HCT116 (cell line): ENCODE data around the gene IQGAP2. TPM values are rescaled to one million over a fixed set of nuclear protein-coding genes. Genes with fewer than 3 reads are reported as not detected.

ENCODE experiments used
- ATAC-seq: fragments of 200-7000 bp; cut with Tn5 transposase; 2 replicates; pipeline ENCODE4 v1.9.1; 2020; ENCODE audit warnings: mild to moderate bottlenecking, moderate library complexity
- BruUV-seq: library from RNA; stranded (reverse); fragments of 400-500 nt; replicated peaks from 2 replicates; lab custom pipeline; 2021; lab: Mats Ljungman, UMichigan
- CTCF ChIA-PET: fragments of 300-600 bp; sonication (Branson Sonifier 250); formaldehyde crosslinking; loops from one replicate; lab custom pipeline; 2021; ENCODE audit warnings: antibody characterized with exemption; lab: Charles Lee
- POLR2A ChIA-PET: fragments of 300-600, 350-600 bp; sonication (Branson Sonifier 250); formaldehyde crosslinking; loops from one replicate; lab custom pipeline; 2021; ENCODE audit warnings: antibody characterized with exemption; lab: Charles Lee
- RAD21 ChIA-PET, 2 experiments: fragments of 300-600 bp; sonication (Branson Sonifier 250); formaldehyde crosslinking; loops; one replicate each; lab custom pipeline; 2023; ENCODE audit warnings: low total read pairs in 2 of 2; ENCODE audit not compliant: uncharacterized antibody in 2 of 2, unreplicated experiment in 2 of 2, low non-redundant PET in 1 of 2; lab: Charles Lee
- DNase-seq: peaks from one replicate; pipeline ENCODE4 v3.0.0-alpha.2; 2010; ENCODE audit warnings: low read depth, low spot score
- H2AFZ ChIP-seq: fragments of 200-600 bp; shearing (Covaris generic), sonication (generic); 2 replicates; pipeline ENCODE4 v1.6.1; 2017; ENCODE audit warnings: low read depth, mixed run types, mixed read lengths, antibody characterized with exemption, low read length; ENCODE audit not compliant: poor library complexity, severe bottlenecking
- H3K27ac ChIP-seq: 2 replicates; pipeline ENCODE4 v1.5.1; 2012; ENCODE audit warnings: low read depth, low read length
- H3K27me3 ChIP-seq: fragments of 200-600 bp; sonication (generic); 2 replicates; pipeline ENCODE4 v1.6.1; 2016; ENCODE audit warnings: mixed run types, low read length, mixed read lengths; ENCODE audit not compliant: insufficient read depth
- H3K36me3 ChIP-seq, 2 experiments: fragments of 200-500 bp in 1 of 2; fragments of 200-600 bp in 1 of 2; sonication (Bioruptor generic) in 1 of 2; sonication (generic) in 1 of 2; 2 replicates each; pipeline versions ENCODE4 v1.5.1 to v1.6.1; 2014 to 2016; ENCODE audit warnings: low read length in 2 of 2, inconsistent platforms in 1 of 2, mixed read lengths in 1 of 2, mixed run types in 1 of 2; ENCODE audit not compliant: insufficient read depth in 2 of 2, control insufficient read depth in 1 of 2
- H3K4me1 ChIP-seq, 2 experiments: fragments of 200-600 bp in 1 of 2; sonication (generic) in 1 of 2; 2 replicates each; pipeline versions ENCODE4 v1.5.1 to v1.6.1; 2012 to 2017; ENCODE audit warnings: low read length in 2 of 2, inconsistent platforms in 1 of 2, mild to moderate bottlenecking in 1 of 2, mixed read lengths in 1 of 2, mixed run types in 1 of 2, moderate library complexity in 1 of 2; ENCODE audit not compliant: insufficient read depth in 2 of 2, control insufficient read depth in 1 of 2
- H3K4me2 ChIP-seq: fragments of 200-600 bp; sonication (generic); 2 replicates; pipeline ENCODE4 v1.6.1; 2017; ENCODE audit warnings: mixed run types, low read length, mixed read lengths
- H3K4me3 ChIP-seq, 2 experiments: fragments of 200-600 bp in 1 of 2; sonication (generic) in 1 of 2; replicated peaks in 1 of 2; 2 replicates each; pipeline ENCODE4 v1.5.1; 2011 to 2016; ENCODE audit warnings: low read length in 2 of 2, control low read depth in 1 of 2, low read depth in 1 of 2, mild to moderate bottlenecking in 1 of 2, mixed read lengths in 1 of 2, mixed run types in 1 of 2
- H3K79me2 ChIP-seq: fragments of 200-600 bp; sonication (generic); 2 replicates; pipeline ENCODE4 v1.6.1; 2017; ENCODE audit warnings: mild to moderate bottlenecking, mixed run types, low read length, moderate library complexity, mixed read lengths; ENCODE audit not compliant: insufficient read depth
- H3K9ac ChIP-seq: fragments of 200-600 bp; sonication (generic); 2 replicates; pipeline ENCODE4 v1.6.1; 2016; ENCODE audit warnings: low read length, mixed read lengths
- H3K9me2 ChIP-seq: fragments of 200-600 bp; sonication (generic), shearing (Covaris generic); 2 replicates; pipeline ENCODE4 v1.6.1; 2017; ENCODE audit warnings: mixed run types, mild to moderate bottlenecking, moderate library complexity; ENCODE audit not compliant: insufficient read depth
- H3K9me3 ChIP-seq, 2 experiments: fragments of 200-500 bp in 1 of 2; fragments of 200-600 bp in 1 of 2; sonication (Bioruptor generic) in 1 of 2; sonication (generic) in 1 of 2; 2 replicates each; pipeline ENCODE4 v1.6.1; 2014 to 2017; ENCODE audit warnings: low read length in 2 of 2, mixed read lengths in 2 of 2, inconsistent platforms in 1 of 2, low read depth in 1 of 2, mild to moderate bottlenecking in 1 of 2, mixed run types in 1 of 2, moderate library complexity in 1 of 2; ENCODE audit not compliant: control insufficient read depth in 1 of 2, insufficient read depth in 1 of 2
- H4K20me1 ChIP-seq: fragments of 200-600 bp; sonication (generic), shearing (Covaris generic); 2 replicates; pipeline ENCODE4 v1.6.1; 2017; ENCODE audit warnings: mixed run types, mild to moderate bottlenecking, moderate library complexity; ENCODE audit not compliant: insufficient read depth
- CBX3 ChIP-seq: IDR thresholded peaks from 2 replicates; pipeline ENCODE4 v1.6.1; 2012; ENCODE audit warnings: low read depth
- CTCF ChIP-seq, 3 experiments: fragments of 200-600 bp in 1 of 3; sonication (generic) in 1 of 3; IDR thresholded peaks in 2 of 3; conservative IDR thresholded peaks in 1 of 3; 2 replicates each; pipeline ENCODE4 v1.5.1; 2012 to 2017; ENCODE audit warnings: low read depth in 2 of 3, low read length in 2 of 3, antibody characterized with exemption in 1 of 3, borderline replicate concordance in 1 of 3, control low read depth in 1 of 3, mild to moderate bottlenecking in 1 of 3, mixed read lengths in 1 of 3, mixed run types in 1 of 3, moderate library complexity in 1 of 3; ENCODE audit not compliant: insufficient read depth in 1 of 3
- EGR1 ChIP-seq: IDR thresholded peaks from 2 replicates; pipeline ENCODE4 v1.6.1; 2012; ENCODE audit warnings: low read depth
- ELF1 ChIP-seq: IDR thresholded peaks from 2 replicates; pipeline ENCODE4 v1.6.1; 2012; ENCODE audit warnings: low read depth, borderline replicate concordance
- EZH2 ChIP-seq: fragments of 200-600 bp; sonication (generic); IDR thresholded peaks from 2 replicates; pipeline ENCODE4 v1.6.1; 2017; ENCODE audit warnings: antibody characterized with exemption, mixed run types
- FOSL1 ChIP-seq: IDR thresholded peaks from 2 replicates; pipeline ENCODE4 v1.6.1; 2012; ENCODE audit warnings: low read depth
- JUND ChIP-seq: IDR thresholded peaks from 2 replicates; pipeline ENCODE4 v1.6.1; 2012
- POLR2A ChIP-seq: IDR thresholded peaks from 2 replicates; pipeline ENCODE4 v1.7.0; 2011; ENCODE audit warnings: borderline replicate concordance; ENCODE audit not compliant: insufficient read depth, insufficient read length; ENCODE audit errors: extremely low read depth
- SIN3A ChIP-seq: IDR thresholded peaks from 2 replicates; pipeline ENCODE4 v1.6.1; 2012; ENCODE audit warnings: low read depth
- SRF ChIP-seq: IDR thresholded peaks from 2 replicates; pipeline ENCODE4 v1.6.1; 2012; ENCODE audit warnings: low read depth
- YY1 ChIP-seq: IDR thresholded peaks from 2 replicates; pipeline ENCODE4 v1.6.1; 2011; ENCODE audit warnings: low read length, low read depth, moderate library complexity, mild to moderate bottlenecking; ENCODE audit not compliant: insufficient replicate concordance; ENCODE audit errors: extremely low read depth
- ZFX ChIP-seq: fragments of 450-650 bp; IDR thresholded peaks from 2 replicates; pipeline ENCODE4 v1.6.1; 2017
- intact Hi-C: fragments of 100-400 bp; cut with micrococcal nuclease; formaldehyde crosslinking; loops from 2 replicates; pipeline ENCODE4 v1.10.0; 2022
- total RNA-seq: library from RNA; stranded (reverse); gene quantifications from one replicate; pipeline ENCODE4 v1.2.1, GENCODE V29; 2021; ENCODE audit not compliant: unreplicated experiment
- TF ChIP-seq, protein P1 (sequence below): IDR thresholded peaks from 2 replicates; pipeline ENCODE4 v1.6.1; 2012
- TF ChIP-seq, protein P2 (sequence below): IDR thresholded peaks from 2 replicates; pipeline ENCODE4 v1.6.1; 2012

The IQGAP2 gene
- total RNA-seq, 1 experiment from 2014 or later: 2.0 TPM

GRCh38 chr5:76592692-76593091 is 189.6 kb downstream of the IQGAP2 start:
- TF ChIP-seq ELF1 (no peak), SIN3A (no peak), CTCF (IDR thresholded peaks at IDR 0.05 in 2 of 3, conservative IDR thresholded peaks at IDR 0.05 in 1 of 3; ENCODE audit: borderline replicate concordance in 1 of 3, insufficient read depth in 1 of 3, low read depth in 2 of 3, low read length in 2 of 3) (no peak), EZH2 (no peak), YY1 (no peak), CBX3 (no peak), POLR2A (no peak), EGR1 (no peak), JUND (no peak), SRF (no peak), ZFX (no peak), FOSL1 (no peak)
- TF ChIP-seq, protein P1, sequence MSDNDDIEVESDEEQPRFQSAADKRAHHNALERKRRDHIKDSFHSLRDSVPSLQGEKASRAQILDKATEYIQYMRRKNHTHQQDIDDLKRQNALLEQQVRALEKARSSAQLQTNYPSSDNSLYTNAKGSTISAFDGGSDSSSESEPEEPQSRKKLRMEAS: no peak
- TF ChIP-seq, protein P2, sequence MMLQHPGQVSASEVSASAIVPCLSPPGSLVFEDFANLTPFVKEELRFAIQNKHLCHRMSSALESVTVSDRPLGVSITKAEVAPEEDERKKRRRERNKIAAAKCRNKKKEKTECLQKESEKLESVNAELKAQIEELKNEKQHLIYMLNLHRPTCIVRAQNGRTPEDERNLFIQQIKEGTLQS: no peak
- TF ChIP-seq, all 23 proteins: peak for 0
- Histone ChIP-seq H3K79me2 (no peaks in the 10 kb centered on the region), H3K9me2 (peaks cover 2% of the 10 kb centered on the region; the same call in 1 of the 2 replicates), H3K27me3 (no peaks in the 10 kb centered on the region), H3K4me3 (no peak overlapping the region), H3K27ac (no peak overlapping the region), H3K4me2 (no peak overlapping the region), H4K20me1 (no peaks in the 10 kb centered on the region), H3K9ac (no peak overlapping the region), H2AFZ (no peak overlapping the region), H3K4me1 (no peaks in the 10 kb centered on the region), H3K36me3 (no peaks in the 10 kb centered on the region), H3K9me3 (no peaks in the 10 kb centered on the region)
- DNase-seq (no peak), ATAC-seq (no peak)
- intact Hi-C loops: no loop called here
- POLR2A ChIA-PET: no interaction called here
- RAD21 ChIA-PET: no interaction called here
- CTCF ChIA-PET: interaction anchor here (1.4 kb wide), 1 partner anchor 9 kb away, joined by 4 read pairs; no protein-coding TSS in a partner anchor
- no TSS peak for BruUV-seq
